ENCODE data around the gene WDR20.
A peak's percentile ranks its signal among the peaks of the same experiment; 100 is the strongest.
"Not testable (repeated sequence)": the region's sequence is repeated elsewhere in the genome, so short reads cannot be mapped to it uniquely, and the experiment has no call there.

WDR20 gene

GRCh38 chr14:102134719-102135118, 5.0 kb upstream of the WDR20 start:
- DNase-seq, result not testable (repeated sequence)

GRCh38 chr14:102135456-102135855, 4.2 kb upstream of the WDR20 start:
- DNase-seq, result not testable (repeated sequence)

GRCh38 chr14:102138535-102138934, 1.2 kb upstream of the WDR20 start:
- DNase-seq, result no peak

- no peak for DNase-seq
Observed at GRCh38 chr14:102138961-102139285, 774 bp upstream of the WDR20 start.

GRCh38 chr14:102140027-102140749, 491 bp downstream of the WDR20 start:
- DNase-seq, result peak; percentile 49

- no peak for DNase-seq
Observed at GRCh38 chr14:102140750-102141145, 1.1 kb downstream of the WDR20 start.

- no peak for DNase-seq
Observed at GRCh38 chr14:102141797-102142196, 2.1 kb downstream of the WDR20 start.

- DNase-seq, result no peak
Observed at GRCh38 chr14:102144914-102145313, 5.2 kb downstream of the WDR20 start.

- no peak for DNase-seq
Observed at GRCh38 chr14:102145395-102145794, 5.7 kb downstream of the WDR20 start.

- DNase-seq, result no peak
Observed at GRCh38 chr14:102146423-102146822, 6.7 kb downstream of the WDR20 start.

- DNase-seq, result no peak
Observed at GRCh38 chr14:102150083-102150482, 10.4 kb downstream of the WDR20 start.

- peak; percentile 84 for DNase-seq
Observed at GRCh38 chr14:102150744-102151143, 11.0 kb downstream of the WDR20 start.

GRCh38 chr14:102151411-102151810, 11.7 kb downstream of the WDR20 start:
- DNase-seq, result not testable (repeated sequence)

GRCh38 chr14:102154121-102154520, 14.4 kb downstream of the WDR20 start:
- DNase-seq, result no peak

GRCh38 chr14:102154821-102155549, 15.3 kb downstream of the WDR20 start:
- no peak for DNase-seq

GRCh38 chr14:102157346-102157745, 17.6 kb downstream of the WDR20 start:
- no peak for DNase-seq

- DNase-seq, result no peak
Observed at GRCh38 chr14:102158797-102159196, 19.1 kb downstream of the WDR20 start.

- DNase-seq, result no peak
Observed at GRCh38 chr14:102159841-102160240, 20.1 kb downstream of the WDR20 start.

- no peak for DNase-seq
Observed at GRCh38 chr14:102162487-102162886, 22.8 kb downstream of the WDR20 start.

- peak; percentile 48 for DNase-seq
Observed at GRCh38 chr14:102164241-102164641, 24.5 kb downstream of the WDR20 start.

GRCh38 chr14:102164965-102165364, 25.3 kb downstream of the WDR20 start:
- DNase-seq, result peak; percentile 59

GRCh38 chr14:102170061-102170460, 30.4 kb downstream of the WDR20 start:
- DNase-seq, result no peak

- no peak for DNase-seq
Observed at GRCh38 chr14:102171173-102172020, 31.7 kb downstream of the WDR20 start.

- DNase-seq, result not testable (repeated sequence)
Observed at GRCh38 chr14:102172021-102172272, 32.2 kb downstream of the WDR20 start.
